Caco-2 (cell line): ENCODE data around the gene ANK2. TPM values are rescaled to one million over a fixed set of nuclear protein-coding genes. Genes with fewer than 3 reads are reported as not detected.

Experiments used
- BruUV-seq: library from RNA; stranded (reverse); fragments of 400-500 nt; replicated peaks from 2 replicates; lab custom pipeline; 2021; lab: Mats Ljungman, UMichigan
- CTCF ChIA-PET: fragments of 300-600 bp; sonication (Branson Sonifier 250); formaldehyde crosslinking; loops from one replicate; lab custom pipeline; 2022; ENCODE audit warnings: antibody characterized with exemption; lab: Charles Lee
- POLR2A ChIA-PET: fragments of 300-600 bp; sonication (Branson Sonifier 250); formaldehyde crosslinking; loops from one replicate; lab custom pipeline; 2022; ENCODE audit warnings: antibody characterized with exemption; lab: Charles Lee
- DNase-seq, 2 experiments: peaks; one replicate each; pipeline versions ENCODE4 v3.0.0 to v3.0.0-alpha.2; 2020 to 2022
- H3K27me3 ChIP-seq: replicated peaks from 2 replicates; pipeline ENCODE4 v1.6.0; 2011; ENCODE audit warnings: low read length; ENCODE audit not compliant: control insufficient read depth, insufficient read depth
- H3K36me3 ChIP-seq: 2 replicates; pipeline ENCODE4 v1.5.1; 2011; ENCODE audit warnings: low read length; ENCODE audit not compliant: control insufficient read depth, insufficient read depth
- H3K4me1 ChIP-seq: fragments of 250-450 bp; sonication (Bioruptor Pico); 2 replicates; pipeline ENCODE4 v1.5.1; 2020; ENCODE audit warnings: mild to moderate bottlenecking
- H3K4me3 ChIP-seq: 2 replicates; pipeline ENCODE4 v1.5.1; 2011; ENCODE audit warnings: low read depth, mild to moderate bottlenecking, control low read depth, low read length
- H3K9me3 ChIP-seq: fragments of 250-450 bp; sonication (Bioruptor Pico); 2 replicates; pipeline ENCODE4 v1.5.1; 2020; ENCODE audit warnings: mild to moderate bottlenecking, moderate library complexity
- H3K27ac Mint-ChIP-seq: one replicate; pipeline ENCODE4 v1.8.0; 2022; ENCODE audit warnings: mixed read lengths; ENCODE audit not compliant: unreplicated experiment
- H3K27me3 Mint-ChIP-seq: one replicate; pipeline ENCODE4 v1.8.0; 2022; ENCODE audit warnings: mixed read lengths; ENCODE audit not compliant: insufficient read depth, unreplicated experiment
- H3K36me3 Mint-ChIP-seq: one replicate; pipeline ENCODE4 v1.8.0; 2022; ENCODE audit warnings: mild to moderate bottlenecking, mixed read lengths; ENCODE audit not compliant: insufficient read depth, unreplicated experiment
- H3K4me1 Mint-ChIP-seq: one replicate; pipeline ENCODE4 v1.8.0; 2022; ENCODE audit warnings: low read depth, mixed read lengths; ENCODE audit not compliant: unreplicated experiment
- H3K4me3 Mint-ChIP-seq: one replicate; pipeline ENCODE4 v1.8.0; 2022; ENCODE audit warnings: mild to moderate bottlenecking, moderate library complexity, mixed read lengths; ENCODE audit not compliant: unreplicated experiment
- H3K9me3 Mint-ChIP-seq: one replicate; pipeline ENCODE4 v1.8.0; 2022; ENCODE audit warnings: mixed read lengths; ENCODE audit not compliant: unreplicated experiment
- CTCF ChIP-seq, 2 experiments: fragments of 200-600 bp in 1 of 2; IDR thresholded peaks; 1 replicate in 1 of 2; 2 replicates in 1 of 2; pipeline versions ENCODE4 v1.5.1 to v1.8.0; 2011 to 2022; ENCODE audit warnings: antibody characterized with exemption in 1 of 2, control low read depth in 1 of 2, inconsistent platforms in 1 of 2, low read depth in 1 of 2, low read length in 1 of 2, mild to moderate bottlenecking in 1 of 2, moderate library complexity in 1 of 2; ENCODE audit not compliant: insufficient read depth in 1 of 2, severe bottlenecking in 1 of 2, unreplicated experiment in 1 of 2
- intact Hi-C: fragments of 100-400 bp; cut with micrococcal nuclease; formaldehyde crosslinking; loops from one replicate; pipeline ENCODE4 v1.10.0; 2022; ENCODE audit not compliant: unreplicated experiment
- total RNA-seq: library from RNA; stranded (reverse); gene quantifications from 2 replicates; pipeline ENCODE4 v1.2.3, GENCODE V29; 2022

The ANK2 gene
- total RNA-seq, 1 experiment from 2014 or later, result 26.3 TPM

- TF ChIP-seq CTCF (IDR thresholded peaks at IDR 0.05; ENCODE audit: insufficient read depth in 1 of 2, low read depth in 1 of 2, low read length in 1 of 2, severe bottlenecking in 1 of 2, unreplicated experiment in 1 of 2), result no peak
- no peaks in the 10 kb centered on the region for H3K27me3 ChIP-seq
- intact Hi-C loops, result loop anchor here (5.0 to 10.0 kb wide), 3 partner anchors 236 to 456 kb away; partner anchors contain the start of genes LARP7 and ZGRF1
- no peaks in the 10 kb centered on the region for H3K4me1 ChIP-seq
- no peaks in the 10 kb centered on the region for H3K36me3 ChIP-seq
- DNase-seq, result no peak
- CTCF ChIA-PET, result no interaction called here
- Mint-ChIP-seq H3K9me3 (no peaks in the 10 kb centered on the region), H3K4me3 (no peak overlapping the region), H3K36me3 (no peaks in the 10 kb centered on the region), H3K4me1 (no peaks in the 10 kb centered on the region), H3K27me3 (no peaks in the 10 kb centered on the region), H3K27ac (no peak overlapping the region)
- no peak overlapping the region for H3K4me3 ChIP-seq
- no TSS peak for BruUV-seq
- POLR2A ChIA-PET, result no interaction called here
- H3K9me3 ChIP-seq, result no peaks in the 10 kb centered on the region
Measured at GRCh38 chr4:113090954-113091353, 41.5 kb downstream of the ANK2 start.

DNA sequence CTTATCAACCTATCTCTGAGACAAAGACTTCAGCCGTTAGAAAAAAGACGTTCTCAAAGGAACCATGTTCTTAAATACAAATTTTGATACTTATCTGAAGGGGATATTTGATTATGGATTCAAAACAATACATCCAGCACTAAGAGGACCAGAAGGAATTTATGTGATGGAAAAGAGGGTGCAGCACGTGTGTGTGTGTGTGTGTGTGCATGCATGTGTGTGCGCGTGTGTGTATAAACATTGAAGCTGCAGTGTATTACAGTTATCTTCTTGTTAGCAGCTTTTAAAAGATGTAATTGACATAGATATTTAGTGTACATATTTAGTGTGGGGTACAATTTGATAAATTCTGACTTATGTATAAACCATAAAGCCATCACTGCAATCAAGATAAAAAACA, 44.9 kb downstream of the ANK2 start:
- Histone ChIP-seq H3K4me1 (no peaks in the 10 kb centered on the region), H3K27me3 (no peaks in the 10 kb centered on the region), H3K9me3 (no peaks in the 10 kb centered on the region), H3K36me3 (no peaks in the 10 kb centered on the region), H3K4me3 (no peak overlapping the region)
- intact Hi-C loops, result loop anchor here (1.0 to 10.0 kb wide), 5 partner anchors 30 to 460 kb away; partner anchors contain the start of genes LARP7 and ZGRF1
- H3K36me3 Mint-ChIP-seq, result no peaks in the 10 kb centered on the region
- no peaks in the 10 kb centered on the region for H3K4me1 Mint-ChIP-seq
- BruUV-seq, result no TSS peak
- ChIA-PET POLR2A (no interaction called here), CTCF (no interaction called here)
- no peak for TF ChIP-seq CTCF (IDR thresholded peaks at IDR 0.05; ENCODE audit: insufficient read depth in 1 of 2, low read depth in 1 of 2, low read length in 1 of 2, severe bottlenecking in 1 of 2, unreplicated experiment in 1 of 2)
- H3K9me3 Mint-ChIP-seq, result no peaks in the 10 kb centered on the region
- no peak overlapping the region for H3K4me3 Mint-ChIP-seq
- no peak overlapping the region for H3K27ac Mint-ChIP-seq
- DNase-seq, result no peak
- H3K27me3 Mint-ChIP-seq, result no peaks in the 10 kb centered on the region

DNA sequence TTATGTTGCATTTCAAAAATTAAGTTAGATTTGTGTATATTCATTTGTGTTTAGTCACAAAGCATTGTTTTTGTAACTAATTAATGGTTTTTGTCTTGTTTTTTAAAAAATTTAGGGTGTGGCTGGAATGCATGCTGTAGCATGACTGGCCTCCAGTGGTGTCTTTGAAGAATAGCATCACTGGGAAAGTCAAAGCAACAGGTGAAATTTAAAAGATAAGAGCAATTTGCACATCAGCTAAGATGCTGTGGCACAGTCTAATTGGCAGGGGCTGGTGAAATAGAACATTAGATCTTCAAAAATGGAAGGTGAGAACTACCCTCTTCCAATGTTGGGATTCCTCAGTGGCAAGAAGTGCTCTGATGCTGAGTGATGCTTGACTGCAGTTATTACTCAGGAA, 45.3 kb downstream of the ANK2 start:
- no peaks in the 10 kb centered on the region for H3K36me3 ChIP-seq
- H3K27me3 ChIP-seq, result no peaks in the 10 kb centered on the region
- H3K4me3 Mint-ChIP-seq, result no peak overlapping the region
- no peak overlapping the region for H3K4me3 ChIP-seq
- intact Hi-C loops, result loop anchor here (1.0 to 10.0 kb wide), 5 partner anchors 30 to 460 kb away; partner anchors contain the start of genes LARP7 and ZGRF1
- peak; percentile 80 to 85 for TF ChIP-seq CTCF (IDR thresholded peaks at IDR 0.05; ENCODE audit: insufficient read depth in 1 of 2, low read depth in 1 of 2, low read length in 1 of 2, severe bottlenecking in 1 of 2, unreplicated experiment in 1 of 2)
- DNase-seq, result peak in 1 of 2 experiments; percentile 8
- no peak overlapping the region for H3K27ac Mint-ChIP-seq
- no peaks in the 10 kb centered on the region for H3K4me1 Mint-ChIP-seq
- ChIA-PET POLR2A (no interaction called here), CTCF (no interaction called here)
- no peaks in the 10 kb centered on the region for H3K9me3 ChIP-seq
- no peaks in the 10 kb centered on the region for H3K36me3 Mint-ChIP-seq
- H3K27me3 Mint-ChIP-seq, result no peaks in the 10 kb centered on the region
- no peaks in the 10 kb centered on the region for H3K4me1 ChIP-seq
- no TSS peak for BruUV-seq
- H3K9me3 Mint-ChIP-seq, result no peaks in the 10 kb centered on the region
